M059J (cell line): ENCODE data around the gene RHBDD1. TPM values are rescaled to one million over a fixed set of nuclear protein-coding genes. Genes with fewer than 3 reads are reported as not detected.
A peak's percentile ranks its signal among the peaks of the same experiment; 100 is the strongest.
"Not testable (repeated sequence)": the region's sequence is repeated elsewhere in the genome, so short reads cannot be mapped to it uniquely, and the experiment has no call there.

Experiments
- DNase-seq: peaks from one replicate; pipeline ENCODE4 v3.0.0-alpha.2; 2012; ENCODE audit warnings: low read depth
- total RNA-seq: library from RNA; depleted of rRNA; stranded (reverse); fragments of >200 nt; shearing (Covaris generic); gene quantifications from 2 replicates; pipeline ENCODE4 v1.2.3, GENCODE V29; 2014

Gene RHBDD1
- total RNA-seq, 1 experiment from 2014 or later: 11.6 TPM

GRCh38 chr2:226799976-226800940, 35.6 kb upstream of the RHBDD1 start:
- DNase-seq: peak; percentile 39

DNA sequence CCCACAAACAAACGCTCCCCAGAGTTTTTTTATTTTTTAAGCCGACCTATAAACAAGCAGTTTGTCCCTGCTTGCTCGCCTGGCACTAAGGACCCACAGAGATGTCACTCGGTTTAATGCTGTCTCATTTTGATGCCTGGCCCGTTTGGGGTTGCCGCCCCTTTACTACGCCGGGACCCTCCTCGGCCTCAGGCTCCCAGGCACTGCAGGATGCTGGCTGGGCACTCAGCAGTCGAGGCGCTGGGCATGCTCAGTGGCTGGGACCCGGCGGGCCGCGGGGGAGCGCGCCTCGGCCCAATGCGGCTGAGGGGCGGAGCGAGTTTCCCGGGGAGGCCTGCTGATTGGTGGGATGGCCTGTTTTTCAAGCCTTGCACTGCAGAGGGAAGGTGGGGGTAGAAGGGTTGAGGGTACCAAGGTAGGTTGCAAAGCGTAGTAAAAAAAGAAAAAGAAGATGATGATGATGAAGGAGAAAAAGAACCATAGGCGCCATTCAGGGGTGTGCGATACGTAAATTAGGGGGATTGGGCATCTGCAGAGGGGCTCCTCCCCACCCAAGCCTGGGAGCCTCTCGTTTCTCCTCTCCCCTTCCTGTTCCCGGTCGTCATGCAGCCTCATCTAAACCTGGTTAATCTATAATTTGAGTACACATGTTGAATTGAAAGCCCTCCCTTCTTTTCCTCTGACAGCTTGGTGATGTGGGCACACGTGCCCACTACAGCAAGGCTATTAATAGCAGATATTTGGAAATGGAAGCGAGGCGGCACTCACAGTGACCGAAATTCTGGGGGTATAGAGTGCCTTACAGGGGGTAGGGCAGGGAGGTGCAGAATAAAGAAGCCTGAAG, 34.7 kb upstream of the RHBDD1 start:
- peak; percentile 69 for DNase-seq

DNA sequence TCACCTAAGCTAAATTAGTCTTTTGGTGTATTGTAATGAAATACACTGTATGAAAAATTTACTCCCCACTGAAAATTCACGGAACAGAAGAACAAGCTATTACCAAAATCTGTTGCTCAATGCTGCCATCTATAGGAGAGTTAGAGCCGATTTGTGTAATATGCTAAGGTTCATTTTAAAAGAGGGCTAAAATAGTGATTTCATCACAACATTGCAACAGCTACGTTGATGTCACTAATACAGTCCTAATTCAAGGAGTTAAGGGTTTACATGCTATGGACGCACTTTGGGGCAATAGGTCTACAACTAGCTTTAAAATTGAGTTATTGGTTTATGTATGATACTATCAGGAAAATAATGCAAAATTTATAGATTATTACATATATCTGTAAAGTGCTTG, 33.3 kb upstream of the RHBDD1 start:
- peak; percentile 77 for DNase-seq

- no peak for DNase-seq
Observed at GRCh38 chr2:226803410-226803809, 32.4 kb upstream of the RHBDD1 start.

DNA sequence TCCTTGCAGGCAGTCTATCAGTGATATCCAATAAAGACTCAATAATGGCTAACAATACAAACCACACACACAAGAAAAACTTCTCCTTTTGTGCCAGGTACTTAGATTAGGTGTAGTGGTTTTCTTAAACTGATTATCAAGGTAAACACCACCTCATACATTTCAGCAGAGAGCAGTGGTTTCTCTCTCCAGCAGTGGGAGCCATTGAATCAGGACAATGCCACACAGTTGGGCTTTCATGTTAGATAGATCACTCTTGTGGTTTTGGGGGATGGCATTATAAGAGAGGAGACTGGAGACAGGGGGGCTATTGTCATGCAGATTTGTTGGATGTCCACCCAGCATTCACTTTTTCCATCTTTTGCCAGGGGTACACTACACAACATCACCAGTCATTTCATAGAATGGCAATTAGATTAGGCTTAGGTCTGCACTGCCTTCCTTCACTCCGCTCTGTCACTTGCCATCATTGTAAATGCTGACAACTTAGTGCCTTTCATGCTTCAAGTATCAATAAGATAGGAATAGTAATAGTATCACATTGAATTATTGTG, 22.6 kb upstream of the RHBDD1 start:
- DNase-seq: no peak

- no peak for DNase-seq
Observed at GRCh38 chr2:226818930-226819329, 16.9 kb upstream of the RHBDD1 start.

DNA sequence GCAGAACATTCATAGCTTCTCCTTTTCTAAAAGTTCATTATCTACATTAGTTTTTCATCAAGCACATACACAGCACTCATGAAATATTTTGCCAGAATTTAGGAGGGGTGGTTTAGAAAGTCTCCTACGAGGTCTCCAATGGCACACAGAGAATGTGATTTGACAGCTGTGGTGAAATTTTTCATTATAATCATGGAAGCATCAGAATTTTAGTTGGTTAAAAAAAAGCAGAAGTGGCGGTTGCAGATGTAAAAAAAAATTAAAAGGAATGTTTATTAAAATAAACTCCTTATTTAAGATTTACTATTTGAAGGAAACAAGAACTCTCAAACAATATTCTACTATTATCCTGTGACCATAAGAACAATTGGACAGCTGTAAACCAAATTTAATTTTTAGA, 10.8 kb upstream of the RHBDD1 start:
- DNase-seq: no peak

DNA sequence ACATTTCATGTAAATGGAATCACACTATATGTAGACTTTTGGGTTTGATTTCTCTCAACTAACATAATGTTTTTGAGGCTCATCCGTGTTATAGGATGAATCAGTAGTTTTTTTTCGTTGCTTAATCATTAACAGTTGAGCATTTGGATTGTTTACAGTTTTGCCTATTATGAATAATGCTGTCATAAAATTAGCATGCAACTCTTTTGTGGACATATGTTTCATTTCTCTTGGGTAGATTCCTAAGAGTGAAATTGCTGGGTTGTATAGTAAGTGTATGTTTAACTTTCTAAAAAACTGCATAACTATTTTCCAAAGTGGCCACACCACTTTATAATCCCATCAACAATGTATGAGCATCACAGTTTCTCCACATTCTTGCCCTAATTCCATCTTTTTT, 7.7 kb upstream of the RHBDD1 start:
- DNase-seq: no peak

- no peak for DNase-seq
Observed at GRCh38 chr2:226829721-226830631, 5.9 kb upstream of the RHBDD1 start.

DNA sequence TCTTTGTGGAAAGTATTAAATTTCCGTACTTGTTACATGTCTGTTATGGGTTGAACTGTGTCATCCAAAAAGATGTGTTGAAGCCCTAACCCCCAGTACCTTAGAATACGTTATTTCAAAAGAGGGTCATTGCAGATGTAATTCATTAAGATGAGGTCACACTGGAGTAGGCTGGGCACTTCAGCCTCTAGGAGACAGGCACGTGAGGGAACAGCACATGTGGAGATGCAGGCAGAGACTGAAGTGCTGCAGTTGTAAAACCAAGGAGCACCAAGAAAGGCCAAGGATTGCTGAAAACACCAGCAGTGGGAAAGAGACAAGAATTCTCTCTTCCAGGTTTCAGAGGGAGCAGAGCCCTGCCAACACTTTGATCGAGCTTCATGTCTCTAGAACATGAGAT, 4.6 kb upstream of the RHBDD1 start:
- no peak for DNase-seq

DNA sequence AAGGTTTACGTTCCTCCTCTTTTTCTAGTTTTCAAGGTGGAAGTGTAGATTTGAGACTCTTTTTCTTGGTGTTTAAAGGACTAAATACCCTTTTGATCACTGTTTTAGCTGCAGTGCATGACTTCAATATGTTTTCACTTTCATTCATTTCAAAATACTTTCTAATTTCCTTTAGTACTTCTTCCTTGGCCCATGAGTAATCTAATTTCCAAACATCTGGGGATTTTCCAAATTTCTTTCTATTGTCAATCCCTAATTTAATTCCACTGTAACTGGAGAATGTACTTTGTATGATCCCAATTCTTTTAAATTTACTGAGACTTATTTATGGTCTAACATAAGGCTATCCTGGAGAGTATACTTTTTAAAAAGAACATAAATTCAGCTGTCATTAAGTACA, 3.8 kb upstream of the RHBDD1 start:
- no peak for DNase-seq

GRCh38 chr2:226834880-226835279, 974 bp upstream of the RHBDD1 start:
- not testable (repeated sequence) for DNase-seq

DNA sequence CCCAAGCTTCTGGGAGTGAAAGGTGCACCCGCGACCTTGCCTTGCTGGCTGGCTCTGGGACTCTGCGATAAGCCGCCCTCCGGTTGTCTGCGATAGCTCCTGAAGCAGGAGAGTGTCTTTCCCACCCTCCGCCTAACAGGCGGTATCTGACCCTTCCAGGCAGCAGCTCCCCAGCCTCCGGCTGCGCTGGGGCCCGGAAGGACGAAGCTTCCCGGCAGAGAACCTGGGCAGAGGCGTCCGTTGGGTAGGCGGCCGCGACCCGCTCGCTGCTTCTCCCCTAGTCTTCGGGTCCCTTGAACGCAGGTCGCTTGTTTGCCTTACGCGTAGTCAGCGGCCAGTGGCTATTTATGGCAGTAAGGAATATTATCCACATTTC, 446 bp upstream of the RHBDD1 start:
- no peak for DNase-seq

DNA sequence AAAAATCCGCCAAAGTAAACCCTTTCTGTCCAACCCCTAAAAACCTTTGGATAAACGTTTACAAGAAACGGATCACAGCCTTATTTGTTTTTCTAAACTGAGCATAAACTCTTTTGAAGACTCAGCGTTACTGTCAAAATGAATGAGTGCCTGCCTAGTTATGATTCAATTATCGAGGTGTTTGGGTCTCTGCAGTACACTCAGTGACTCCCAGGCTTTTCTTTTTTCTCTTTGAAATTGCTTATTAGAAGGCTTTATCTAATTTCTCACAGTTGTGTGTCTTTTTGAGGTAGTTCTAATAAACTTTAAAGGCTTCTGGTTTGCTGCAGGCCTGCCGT, 663 bp downstream of the RHBDD1 start:
- DNase-seq: no peak

- DNase-seq: no peak
Observed at GRCh38 chr2:226837334-226837733, 1.5 kb downstream of the RHBDD1 start.

- peak; percentile 9 for DNase-seq
Observed at GRCh38 chr2:226837787-226838603, 2.1 kb downstream of the RHBDD1 start.

DNA sequence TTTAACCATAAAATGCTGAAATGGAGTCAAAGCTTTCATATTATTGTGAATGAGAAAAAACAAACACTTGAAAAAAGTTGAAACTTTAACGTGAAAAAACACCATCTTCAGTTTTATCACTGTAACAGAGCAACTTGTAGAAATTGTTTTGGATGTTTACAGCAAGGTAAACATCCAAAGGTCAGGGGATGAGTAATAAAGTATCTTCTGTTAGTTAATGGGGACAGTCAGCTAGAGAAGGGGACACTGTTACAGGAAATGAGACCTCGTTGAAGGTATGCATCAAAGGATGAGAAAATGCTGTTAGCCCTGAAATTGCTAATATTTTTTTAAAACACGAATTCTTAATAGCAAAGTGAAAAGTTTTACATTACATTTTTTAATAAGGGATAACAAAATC, 2.9 kb downstream of the RHBDD1 start:
- DNase-seq: peak; percentile 2

- DNase-seq: no peak
Observed at GRCh38 chr2:226839161-226839560, 3.3 kb downstream of the RHBDD1 start.

GRCh38 chr2:226839951-226840350, 4.1 kb downstream of the RHBDD1 start:
- no peak for DNase-seq

DNA sequence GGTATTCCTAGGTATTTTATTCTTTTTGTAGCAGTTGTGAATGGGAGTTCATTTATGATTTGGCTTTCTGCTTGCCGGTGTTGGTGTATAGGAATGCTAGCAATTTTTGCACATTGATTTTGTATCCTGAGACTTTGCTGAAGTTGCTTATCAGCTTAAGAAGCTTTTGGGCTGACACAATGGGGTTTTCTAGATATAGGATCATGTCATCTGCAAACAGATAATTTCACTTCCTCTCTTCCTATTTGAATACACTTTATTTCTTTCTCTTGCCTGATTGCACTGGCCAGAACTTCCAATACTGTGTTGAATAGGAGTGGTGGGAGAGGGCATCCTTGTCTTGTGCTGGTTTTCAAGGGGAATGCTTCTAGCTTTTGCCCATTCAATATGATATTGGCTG, 7.1 kb downstream of the RHBDD1 start:
- not testable (repeated sequence) for DNase-seq
